Adrenal gland (tissue), 12 donors: Measurements from ENCODE around the gene KRTAP10-7. TPM values are rescaled to one million over a fixed set of nuclear protein-coding genes. Genes with fewer than 3 reads are reported as not detected.
"Not testable (repeated sequence)": the region's sequence is repeated elsewhere in the genome, so short reads cannot be mapped to it uniquely, and the experiment has no call there.

Experiments used
- DNase-seq, 7 donors: peaks; one replicate each; pipeline ENCODE4 v3.0.0-alpha.2; 2019 to 2020
- H3K27ac ChIP-seq, 5 donors: fragments of 200-600 bp; sonication (generic) in 4 of 5; 1 replicate in 3 of 5; 2 replicates in 2 of 5; pipeline versions ENCODE4 v1.5.1 to v1.8.0; 2016 to 2020; ENCODE audit warnings: mild to moderate bottlenecking in 1 of 5
- H3K27me3 ChIP-seq: fragments of 200-600 bp; 2 replicates; pipeline ENCODE4 v1.8.0; 2021
- H3K36me3 ChIP-seq, 2 donors: fragments of 200-600 bp; replicated peaks in 1 of 2; 1 replicate in 1 of 2; 2 replicates in 1 of 2; pipeline versions ENCODE4 v1.5.1 to v1.8.0; 2018 to 2022
- H3K4me1 ChIP-seq, 2 donors: fragments of 200-600 bp; replicated peaks in 1 of 2; 1 replicate in 1 of 2; 2 replicates in 1 of 2; pipeline versions ENCODE4 v1.5.1 to v1.8.0; 2018 to 2021
- H3K4me3 ChIP-seq, 4 donors: fragments of 200-600 bp; sonication (generic) in 3 of 4; one replicate each; pipeline ENCODE4 v1.5.1; 2016 to 2018
- H3K9me3 ChIP-seq, 3 donors: fragments of 200-600 bp; sonication (generic) in 1 of 3; replicated peaks in 1 of 3; 1 replicate in 2 of 3; 2 replicates in 1 of 3; pipeline versions ENCODE4 v1.5.1 to v1.8.0; 2016 to 2021
- CTCF ChIP-seq, 6 experiments: fragments of 450-650 bp in 4 of 6; fragments of 200-600 bp in 2 of 6; sonication (generic) in 1 of 6; IDR thresholded peaks; 1 replicate in 5 of 6; 2 replicates in 1 of 6; pipeline versions ENCODE4 v1.5.1 to v1.8.0; 2016 to 2021; ENCODE audit warnings: antibody characterized with exemption in 6 of 6, mild to moderate bottlenecking in 2 of 6, moderate library complexity in 1 of 6
- POLR2A ChIP-seq, 2 donors: fragments of 450-650 bp; IDR thresholded peaks; one replicate each; pipeline ENCODE4 v1.6.1; 2017; ENCODE audit warnings: antibody characterized with exemption in 2 of 2, mild to moderate bottlenecking in 2 of 2, moderate library complexity in 1 of 2
- WGBS, 4 donors: extraction: QIAGEN DNeasy Blood & Tissue Kit in 2 of 4; methylation state at CpG; one replicate each; pipeline versions ENCODE4 v1.1.5 to v1.1.7; 2013 to 2017; 5-methylcytosine and 5-hydroxymethylcytosine counted together
- intact Hi-C, 2 donors: fragments of 100-400 bp; cut with DNase I; formaldehyde crosslinking; loops; one replicate each; pipeline versions ENCODE4 v1.14.1 to v1.15.0; 2022 to 2023
- polyA plus RNA-seq, 3 donors: library from polyadenylated mRNA; stranded (reverse); fragments of 200-250 nt in 2 of 3; fragments of 350-450 nt in 1 of 3; fragmentation: Illumina TruSeq in 1 of 3; extraction: RNeasy Lipid Tissue Mini Kit (QIAGEN cat#74804) in 1 of 3; gene quantifications; one replicate each; pipeline ENCODE4 v1.2.3, GENCODE V29; 2013 to 2014
- total RNA-seq, 9 donors: library from RNA; depleted of rRNA in 4 of 9; stranded (reverse); fragments of >200 nt in 4 of 9; fragments of 120-200 nt in 1 of 9; fragmentation: NEBNext Ultra II Directional in 1 of 9; extraction: Animal tissue kit (Norgen Biotek cat#: 25700) in 1 of 9; gene quantifications; one replicate each; pipeline versions ENCODE4 v1.1.0 to v1.2.4, GENCODE V29; 2013 to 2023
- donor health status: healthy with polysubstance abuse.
- donor health status: Bipolar disorder and iron deficiency.
- donor health status: DM: yes; HTN: yes; CAD: no.
- donor health status: DM: no; HTN: no; CAD: no.
- donor health status: DM: no; HTN: no; CAD: no.
- donor health status: DM: yes; HTN: yes; CAD: no.

KRTAP10-7 gene
- total and polyA plus RNA-seq, 12 donors = not detected

DNA sequence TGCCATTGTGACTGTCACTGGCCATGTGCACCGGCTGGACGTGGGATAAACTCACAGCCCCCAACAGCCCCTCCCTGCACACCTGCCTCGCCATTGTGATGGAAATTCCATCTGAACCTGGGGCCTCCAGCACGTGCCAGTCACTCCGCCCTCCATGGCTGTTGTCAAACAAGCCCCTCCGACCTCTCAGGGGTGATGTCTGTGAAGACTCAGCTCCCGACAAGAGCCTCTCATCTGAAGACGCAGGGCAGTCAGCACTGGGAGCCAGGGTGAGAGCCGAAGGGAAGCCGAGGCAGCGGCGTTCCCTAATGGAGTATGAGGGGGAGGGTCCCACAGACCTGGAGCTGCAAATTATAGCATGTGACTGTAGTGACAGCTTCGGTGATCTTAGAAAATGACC, 47.7 kb upstream of the KRTAP10-7 start:
- H3K4me1 ChIP-seq = no peaks in the 10 kb centered on the region
- DNase-seq = peak in 1 of 7 donors; percentile 27
- H3K4me3 ChIP-seq = no peak overlapping the region
- intact Hi-C loops = loop anchor here in 1 of 2 donors (10.0 kb wide), 1 partner anchor 202 kb away; no protein-coding TSS in a partner anchor
- H3K27me3 ChIP-seq = peaks cover 15% of the 10 kb centered on the region
- no peak for TF ChIP-seq CTCF (IDR thresholded peaks at IDR 0.05)
- TF ChIP-seq POLR2A (IDR thresholded peaks at IDR 0.05) = no peak
- H3K9me3 ChIP-seq = no peaks in the 10 kb centered on the region
- H3K36me3 ChIP-seq = no peaks in the 10 kb centered on the region
- H3K27ac ChIP-seq = no peak overlapping the region
- WGBS, 4 donors = 65 to 74% (median 70%) methylated on average over 13 of the region's 13 CpGs

- intact Hi-C loops = loop anchor here in 1 of 2 donors (10.0 kb wide), 1 partner anchor 199 kb away; no protein-coding TSS in a partner anchor
- WGBS, 4 donors = 74 to 79% (median 78%) methylated on average over 12 to 13 of the region's 13 CpGs
- H3K4me1 ChIP-seq = no peaks in the 10 kb centered on the region
- no peak overlapping the region for H3K4me3 ChIP-seq
- no peaks in the 10 kb centered on the region for H3K36me3 ChIP-seq
- TF ChIP-seq POLR2A (IDR thresholded peaks at IDR 0.05) = no peak
- DNase-seq = peak in 1 of 7 donors; percentile 31
- H3K9me3 ChIP-seq = no peaks in the 10 kb centered on the region
- no peak overlapping the region for H3K27ac ChIP-seq
- peaks cover 11% of the 10 kb centered on the region for H3K27me3 ChIP-seq
These were observed 45.1 kb upstream of the KRTAP10-7 start for GRCh38 chr21:44555200-44555875.

DNA sequence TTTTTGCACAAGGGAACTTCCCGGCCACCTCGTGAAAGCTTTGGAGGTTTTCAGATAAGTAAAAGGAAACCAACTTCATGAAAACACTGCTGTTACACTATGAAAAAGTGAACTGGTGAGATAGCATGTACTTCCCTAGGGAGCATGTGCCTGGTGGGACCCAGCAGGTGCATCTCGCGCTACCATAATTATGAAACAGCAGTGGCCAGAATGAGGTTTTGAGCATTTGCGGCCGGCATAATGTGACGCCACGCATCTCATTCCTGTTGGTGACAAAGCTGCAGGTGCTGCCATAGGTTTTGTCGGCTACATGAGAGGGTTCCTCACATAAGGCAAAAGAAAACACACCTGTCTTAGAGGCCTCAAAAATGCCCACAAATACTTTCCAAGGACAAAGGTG, 43.5 kb upstream of the KRTAP10-7 start:
- TF ChIP-seq POLR2A (IDR thresholded peaks at IDR 0.05) (no peak), CTCF (IDR thresholded peaks at IDR 0.05) (no peak)
- 76 to 82% (median 77%) methylated on average over 9 of the region's 9 CpGs for WGBS, 4 donors
- Histone ChIP-seq H3K4me1 (no peaks in the 10 kb centered on the region), H3K27me3 (peaks cover 8% of the 10 kb centered on the region), H3K4me3 (no peak overlapping the region), H3K27ac (no peak overlapping the region), H3K36me3 (no peaks in the 10 kb centered on the region), H3K9me3 (no peaks in the 10 kb centered on the region)
- DNase-seq = no peak
- intact Hi-C loops = loop anchor here in 1 of 2 donors (10.0 kb wide), 1 partner anchor 198 kb away; no protein-coding TSS in a partner anchor

- TF ChIP-seq POLR2A (IDR thresholded peaks at IDR 0.05) (no peak), CTCF (IDR thresholded peaks at IDR 0.05) (no peak)
- intact Hi-C loops = loop anchor here in 1 of 2 donors (10.0 kb wide), 1 partner anchor 197 kb away; no protein-coding TSS in a partner anchor
- peaks cover 8% of the 10 kb centered on the region for H3K27me3 ChIP-seq
- no peak overlapping the region for H3K4me3 ChIP-seq
- no peaks in the 10 kb centered on the region for H3K36me3 ChIP-seq
- no peaks in the 10 kb centered on the region for H3K4me1 ChIP-seq
- WGBS, 4 donors = 41 to 56% (median 45%) methylated on average over 19 to 30 of the region's 30 CpGs
- no peak overlapping the region for H3K27ac ChIP-seq
- no peaks in the 10 kb centered on the region for H3K9me3 ChIP-seq
- DNase-seq = peak in 1 of 7 donors; percentile 29
These were observed 42.7 kb upstream of the KRTAP10-7 start for GRCh38 chr21:44557491-44558328.

- H3K9me3 ChIP-seq, H3K4me3 ChIP-seq, H3K27ac ChIP-seq, DNase-seq, H3K27me3 ChIP-seq, H3K4me1 ChIP-seq, H3K36me3 ChIP-seq: not testable (repeated sequence)
- intact Hi-C loops = loop anchor here in 1 of 2 donors (10.0 kb wide), 1 partner anchor 196 kb away; no protein-coding TSS in a partner anchor
- WGBS, 4 donors = 46 to 73% (median 61%) methylated on average over 2 to 10 of the region's 10 CpGs
These were observed 42.1 kb upstream of the KRTAP10-7 start for GRCh38 chr21:44558329-44558675.
